ENCODE measurements around the gene CREB5.

The CREB5 gene

DNA sequence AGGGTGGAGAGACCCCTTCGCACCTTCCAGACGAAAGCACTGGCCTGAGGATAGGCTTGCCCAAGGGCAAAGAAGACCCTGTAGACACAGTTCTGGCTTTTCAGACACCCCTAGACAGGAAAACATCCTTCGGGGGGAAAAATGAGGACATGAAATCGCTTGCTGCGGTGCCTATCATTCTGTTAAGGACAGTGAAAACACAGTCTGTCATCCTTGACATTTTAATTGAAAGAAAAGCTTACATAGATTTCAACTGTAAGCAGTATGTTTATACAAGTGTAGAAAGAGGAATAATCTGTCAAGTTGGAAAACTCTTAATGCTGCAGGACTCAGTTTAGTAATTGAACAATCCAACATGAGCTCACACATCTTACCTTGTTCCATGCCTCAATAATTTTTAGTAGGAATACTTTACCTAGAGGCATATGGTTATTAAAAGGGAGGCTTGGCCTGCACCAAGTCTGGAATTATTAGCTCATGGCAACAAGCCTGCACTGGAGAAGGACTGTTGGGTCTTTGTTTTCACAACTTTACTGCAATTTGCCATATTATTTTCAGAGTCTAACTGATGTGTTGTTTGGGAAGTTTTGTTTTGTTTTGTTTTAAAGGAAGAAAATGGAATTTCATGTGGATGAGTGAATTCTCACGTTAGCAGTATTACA, 302.3 kb downstream of the CREB5 start:
- DNase-seq (ENCODE audit: extremely low read depth, low read depth) = no peak
- no peak overlapping the region for H3K4me3 ChIP-seq (replicated peaks; ENCODE audit: low read depth, low read length)
- TF ChIP-seq, protein P1, sequence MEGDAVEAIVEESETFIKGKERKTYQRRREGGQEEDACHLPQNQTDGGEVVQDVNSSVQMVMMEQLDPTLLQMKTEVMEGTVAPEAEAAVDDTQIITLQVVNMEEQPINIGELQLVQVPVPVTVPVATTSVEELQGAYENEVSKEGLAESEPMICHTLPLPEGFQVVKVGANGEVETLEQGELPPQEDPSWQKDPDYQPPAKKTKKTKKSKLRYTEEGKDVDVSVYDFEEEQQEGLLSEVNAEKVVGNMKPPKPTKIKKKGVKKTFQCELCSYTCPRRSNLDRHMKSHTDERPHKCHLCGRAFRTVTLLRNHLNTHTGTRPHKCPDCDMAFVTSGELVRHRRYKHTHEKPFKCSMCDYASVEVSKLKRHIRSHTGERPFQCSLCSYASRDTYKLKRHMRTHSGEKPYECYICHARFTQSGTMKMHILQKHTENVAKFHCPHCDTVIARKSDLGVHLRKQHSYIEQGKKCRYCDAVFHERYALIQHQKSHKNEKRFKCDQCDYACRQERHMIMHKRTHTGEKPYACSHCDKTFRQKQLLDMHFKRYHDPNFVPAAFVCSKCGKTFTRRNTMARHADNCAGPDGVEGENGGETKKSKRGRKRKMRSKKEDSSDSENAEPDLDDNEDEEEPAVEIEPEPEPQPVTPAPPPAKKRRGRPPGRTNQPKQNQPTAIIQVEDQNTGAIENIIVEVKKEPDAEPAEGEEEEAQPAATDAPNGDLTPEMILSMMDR (IDR thresholded peaks at IDR 0.05; ENCODE audit: low read depth, low read length, missing control alignments) = no peak

DNA sequence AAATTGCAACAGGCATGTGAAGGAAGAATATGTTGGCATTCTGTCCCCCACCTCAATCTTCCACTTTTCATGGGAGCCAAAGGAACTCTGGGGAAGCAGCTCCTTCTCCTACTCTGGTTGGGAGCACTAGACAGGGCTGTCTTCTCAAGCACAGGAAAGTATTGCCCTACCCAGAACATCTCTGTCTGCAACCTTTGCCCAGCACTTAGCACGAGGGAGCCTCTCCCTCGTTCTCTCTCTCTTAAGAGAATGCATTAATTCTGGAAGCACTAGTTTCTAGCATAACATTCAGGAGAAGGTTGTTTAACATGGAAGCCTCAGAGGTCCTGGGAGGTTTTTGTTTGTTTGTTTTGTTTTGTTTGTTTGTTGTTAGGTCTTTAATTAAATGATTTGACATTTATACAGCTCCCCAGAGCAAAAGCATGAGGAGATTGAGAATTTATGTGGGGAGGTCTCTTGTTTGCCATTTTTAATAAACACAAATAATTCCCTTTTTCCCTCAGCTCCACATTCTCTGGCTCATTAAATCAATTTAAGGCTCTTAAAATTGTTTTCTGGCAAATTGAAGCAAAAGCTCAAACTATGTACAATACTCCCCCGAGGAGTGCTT, 305.2 kb downstream of the CREB5 start:
- no peak for DNase-seq (ENCODE audit: extremely low read depth, low read depth)
- TF ChIP-seq, protein P1 (IDR thresholded peaks at IDR 0.05; ENCODE audit: low read depth, low read length, missing control alignments) = no peak
- no peak overlapping the region for H3K4me3 ChIP-seq (replicated peaks; ENCODE audit: low read depth, low read length)

DNA sequence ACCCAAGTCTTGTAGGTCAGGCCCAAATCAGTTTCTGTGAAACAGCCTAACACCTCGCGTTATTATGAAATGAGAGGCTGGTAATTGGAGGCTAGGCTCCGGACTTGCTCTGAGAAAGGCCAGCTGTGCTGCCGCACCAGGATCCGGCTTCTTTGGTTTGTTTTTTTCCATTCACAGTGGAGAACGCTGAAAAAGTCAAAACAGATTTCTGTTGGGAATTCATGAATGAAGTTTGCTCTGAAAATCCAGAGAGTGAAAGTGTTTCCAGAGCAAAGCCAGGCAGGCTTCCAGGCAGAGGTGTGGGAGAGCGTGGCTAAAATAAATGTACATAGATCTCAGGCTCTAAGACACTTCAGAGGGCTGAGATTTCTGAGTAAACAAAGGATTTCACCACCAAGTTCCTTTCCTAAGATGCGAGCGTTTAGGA, 305.8 kb downstream of the CREB5 start:
- no peak for DNase-seq (ENCODE audit: extremely low read depth, low read depth)
- no peak overlapping the region for H3K4me3 ChIP-seq (replicated peaks; ENCODE audit: low read depth, low read length)
- TF ChIP-seq, protein P1 (IDR thresholded peaks at IDR 0.05; ENCODE audit: low read depth, low read length, missing control alignments) = no peak

DNA sequence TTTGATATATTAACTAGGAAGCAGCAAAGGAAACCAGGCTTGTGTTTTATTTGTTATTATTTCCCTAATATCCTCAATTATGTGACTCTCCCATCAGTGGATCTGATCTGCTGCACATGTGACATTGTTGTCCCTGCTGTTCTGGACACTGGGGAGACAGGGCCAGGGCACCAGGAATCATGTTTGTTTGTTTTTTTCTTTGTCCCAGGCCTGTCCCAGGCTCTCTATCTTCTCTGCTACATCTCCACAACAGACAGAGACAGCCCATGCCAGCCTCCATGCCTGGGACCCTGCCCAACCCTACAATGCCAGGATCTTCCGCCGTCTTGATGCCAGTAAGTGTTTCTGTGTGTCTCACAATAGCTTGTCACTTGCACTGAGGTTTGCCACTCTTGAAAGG, 306.2 kb downstream of the CREB5 start:
- TF ChIP-seq, protein P1 (IDR thresholded peaks at IDR 0.05; ENCODE audit: low read depth, low read length, missing control alignments) = no peak
- H3K4me3 ChIP-seq (replicated peaks; ENCODE audit: low read depth, low read length) = no peak overlapping the region
- DNase-seq (ENCODE audit: extremely low read depth, low read depth) = no peak

DNA sequence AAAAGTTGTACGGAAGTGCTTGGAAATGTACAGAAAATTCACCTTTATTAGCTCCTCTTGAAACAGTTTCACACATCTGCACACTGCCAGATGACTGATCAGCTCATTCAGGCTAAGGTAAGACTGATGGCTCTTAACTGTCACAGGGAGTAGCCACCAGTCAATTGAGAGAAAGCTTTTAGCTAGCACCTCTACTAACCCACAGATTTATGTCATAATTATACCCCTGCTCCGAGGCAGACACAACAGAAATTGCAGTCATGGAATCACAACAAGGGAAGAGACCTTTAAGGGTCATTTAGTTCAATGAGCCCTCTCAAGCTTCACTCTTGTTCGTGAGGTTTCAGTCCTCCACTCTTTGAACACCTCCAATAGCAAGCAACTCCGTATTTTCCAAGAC, 310.4 kb downstream of the CREB5 start:
- TF ChIP-seq, protein P1 (IDR thresholded peaks at IDR 0.05; ENCODE audit: low read depth, low read length, missing control alignments) = no peak
- no peak for DNase-seq (ENCODE audit: extremely low read depth, low read depth)

DNA sequence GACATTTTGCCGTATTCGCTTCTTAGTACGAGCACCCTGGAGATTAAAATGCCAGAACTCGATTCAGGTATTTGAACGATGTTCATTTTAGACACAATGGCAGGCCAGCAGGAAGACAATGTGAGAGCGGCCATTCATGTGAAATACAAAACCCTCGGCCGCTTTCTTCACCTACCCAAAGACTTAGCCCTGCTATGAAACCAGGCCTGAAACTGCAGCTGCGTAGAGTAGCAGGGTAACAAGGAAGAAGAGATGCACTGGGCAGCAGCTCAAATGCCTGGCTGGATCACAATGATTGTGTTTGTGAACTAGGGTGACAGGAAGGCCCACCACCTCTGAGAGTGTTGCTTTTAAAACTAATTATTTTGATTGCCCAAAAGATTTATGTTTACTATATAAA, 311.0 kb downstream of the CREB5 start:
- no peak for DNase-seq (ENCODE audit: extremely low read depth, low read depth)
- TF ChIP-seq, protein P1 (IDR thresholded peaks at IDR 0.05; ENCODE audit: low read depth, low read length, missing control alignments) = no peak

More for the DNA sequence above, 310.4 kb downstream of the CREB5 start:
- no peak overlapping the region for H3K4me3 ChIP-seq (replicated peaks; ENCODE audit: low read depth, low read length)

More for the DNA sequence above, 311.0 kb downstream of the CREB5 start:
- no peak overlapping the region for H3K4me3 ChIP-seq (replicated peaks; ENCODE audit: low read depth, low read length)

All from HFF-Myc (cell line).